CD4-positive, alpha-beta memory T cell (primary cell): ENCODE results near the gene RHOBTB3. TPM values are rescaled to one million over a fixed set of nuclear protein-coding genes. Genes with fewer than 3 reads are reported as not detected.

Source experiments
- CTCF ChIA-PET: fragments of 350-600 bp; sonication (Branson Sonifier 250); formaldehyde crosslinking; loops from one replicate; lab custom pipeline; 2021; ENCODE audit warnings: inconsistent platforms; ENCODE audit not compliant: partially characterized antibody; lab: Charles Lee
- POLR2A ChIA-PET: fragments of 350-600 bp; sonication (Branson Sonifier 250); formaldehyde crosslinking; loops from one replicate; lab custom pipeline; 2021; ENCODE audit not compliant: partially characterized antibody; lab: Charles Lee
- DNase-seq, 5 donors: peaks; one replicate each; pipeline versions ENCODE4 v3.0.0 to v3.0.0-alpha.2; 2020 to 2022; ENCODE audit warnings: mixed read lengths in 1 of 5
- H3K27ac ChIP-seq: one replicate; pipeline ENCODE4 v1.7.0; 2013; ENCODE audit warnings: low read depth, low read length
- H3K27me3 ChIP-seq: 2 replicates; pipeline ENCODE4 v1.7.0; 2013; ENCODE audit warnings: mild to moderate bottlenecking, low read length, moderate library complexity; ENCODE audit not compliant: insufficient read depth
- H3K36me3 ChIP-seq: 2 replicates; pipeline ENCODE4 v1.7.0; 2013; ENCODE audit warnings: mild to moderate bottlenecking, low read length, moderate library complexity; ENCODE audit not compliant: insufficient read depth
- H3K4me1 ChIP-seq: 2 replicates; pipeline ENCODE4 v1.7.0; 2013; ENCODE audit warnings: mild to moderate bottlenecking, low read length, moderate library complexity; ENCODE audit not compliant: insufficient read depth
- H3K4me3 ChIP-seq, 2 donors: one replicate each; pipeline ENCODE4 v1.7.0; 2013; ENCODE audit warnings: low read length in 2 of 2, mild to moderate bottlenecking in 1 of 2
- H3K9me3 ChIP-seq, 2 donors: one replicate each; pipeline ENCODE4 v1.7.0; 2013; ENCODE audit warnings: low read length in 2 of 2, control low read depth in 1 of 2; ENCODE audit not compliant: control insufficient read depth in 1 of 2
- H3K27ac Mint-ChIP-seq, 7 donors: one replicate each; pipeline ENCODE4 v1.8.0; 2020 to 2021; ENCODE audit warnings: mixed read lengths in 7 of 7, mild to moderate bottlenecking in 6 of 7, inconsistent platforms in 3 of 7, moderate library complexity in 3 of 7
- H3K27me3 Mint-ChIP-seq, 2 donors: one replicate each; pipeline ENCODE4 v1.8.0; 2020 to 2021; ENCODE audit warnings: mixed read lengths in 2 of 2
- H3K36me3 Mint-ChIP-seq, 2 donors: one replicate each; pipeline ENCODE4 v1.8.0; 2020 to 2021; ENCODE audit warnings: mixed read lengths in 2 of 2, inconsistent platforms in 1 of 2, mild to moderate bottlenecking in 1 of 2
- H3K4me1 Mint-ChIP-seq, 4 donors: one replicate each; pipeline ENCODE4 v1.8.0; 2020 to 2021; ENCODE audit warnings: mixed read lengths in 4 of 4, mild to moderate bottlenecking in 1 of 4
- H3K4me3 Mint-ChIP-seq, 8 donors: one replicate each; pipeline ENCODE4 v1.8.0; 2020 to 2021; ENCODE audit warnings: mixed read lengths in 8 of 8, mild to moderate bottlenecking in 7 of 8, moderate library complexity in 6 of 8, inconsistent platforms in 3 of 8
- H3K9me3 Mint-ChIP-seq, 8 donors: one replicate each; pipeline ENCODE4 v1.8.0; 2020 to 2021; ENCODE audit warnings: mixed read lengths in 8 of 8, mild to moderate bottlenecking in 5 of 8, inconsistent platforms in 3 of 8, moderate library complexity in 1 of 8
- intact Hi-C: fragments of 100-400 bp; cut with micrococcal nuclease; formaldehyde crosslinking; loops from one replicate; pipeline ENCODE4 v1.15.1; 2023
- polyA plus RNA-seq, 2 donors: library from polyadenylated mRNA; unstranded; fragments of 300-500 nt; fragmentation: Illumina TruSeq; gene quantifications; one replicate each; pipeline ENCODE4 v1.2.3, GENCODE V29; 2021
- total RNA-seq, 2 experiments: library from RNA; stranded (reverse); gene quantifications; one replicate each; pipeline ENCODE4 v1.2.3, GENCODE V29; 2021

RHOBTB3 gene
- total and polyA plus RNA-seq, 4 experiments from 2014 or later, result 0.32 to 1.8 (median 1.1) TPM

- Mint-ChIP-seq H3K27ac (no peak overlapping the region), H3K36me3 (no peaks in the 10 kb centered on the region), H3K27me3 (peaks cover 3 to 5% of the 10 kb centered on the region in 2 donors), H3K9me3 (no peaks in the 10 kb centered on the region), H3K4me3 (no peak overlapping the region), H3K4me1 (peaks cover 0 to 1% (median under 1%) of the 10 kb centered on the region in 4 donors)
- no peaks in the 10 kb centered on the region for H3K4me1 ChIP-seq
- ChIA-PET CTCF (no interaction called here), POLR2A (no interaction called here)
- no peaks in the 10 kb centered on the region for H3K27me3 ChIP-seq
- H3K9me3 ChIP-seq, result no peaks in the 10 kb centered on the region
- intact Hi-C loops, result no loop called here
- H3K4me3 ChIP-seq, result no peak overlapping the region
- no peaks in the 10 kb centered on the region for H3K36me3 ChIP-seq
- DNase-seq, result no peak
- no peak overlapping the region for H3K27ac ChIP-seq
Observed at GRCh38 chr5:95743232-95743631, 12.1 kb downstream of the RHOBTB3 start.

GRCh38 chr5:95743877-95744276, 12.7 kb downstream of the RHOBTB3 start:
- no peak overlapping the region for H3K27ac Mint-ChIP-seq
- peaks cover 0 to 1% (median under 1%) of the 10 kb centered on the region in 4 donors for H3K4me1 Mint-ChIP-seq
- intact Hi-C loops, result no loop called here
- no peaks in the 10 kb centered on the region for H3K36me3 Mint-ChIP-seq
- no peak overlapping the region for H3K27ac ChIP-seq
- peaks cover 2 to 3% of the 10 kb centered on the region in 2 donors for H3K27me3 Mint-ChIP-seq
- CTCF ChIA-PET, result no interaction called here
- H3K4me1 ChIP-seq, result no peaks in the 10 kb centered on the region
- POLR2A ChIA-PET, result no interaction called here
- DNase-seq, result no peak
- no peaks in the 10 kb centered on the region for H3K9me3 ChIP-seq
- H3K9me3 Mint-ChIP-seq, result no peaks in the 10 kb centered on the region
- H3K36me3 ChIP-seq, result no peaks in the 10 kb centered on the region
- H3K27me3 ChIP-seq, result no peaks in the 10 kb centered on the region
- no peak overlapping the region for H3K4me3 ChIP-seq
- no peak overlapping the region for H3K4me3 Mint-ChIP-seq

GRCh38 chr5:95746194-95746593, 15.1 kb downstream of the RHOBTB3 start:
- no peaks in the 10 kb centered on the region for H3K9me3 Mint-ChIP-seq

GRCh38 chr5:95746722-95747679, 15.9 kb downstream of the RHOBTB3 start:
- H3K27ac Mint-ChIP-seq, result peak overlapping the region in 1 of 7 donors; percentile 54
- H3K9me3 Mint-ChIP-seq, result no peaks in the 10 kb centered on the region
- peaks cover 0 to 1% (median under 1%) of the 10 kb centered on the region in 4 donors for H3K4me1 Mint-ChIP-seq
- ChIA-PET CTCF (interaction anchor here (2.8 kb wide), 1 partner anchor 34 kb away, joined by 6 read pairs; no protein-coding TSS in a partner anchor), POLR2A (no interaction called here)
- Histone ChIP-seq H3K27me3 (no peaks in the 10 kb centered on the region), H3K9me3 (no peaks in the 10 kb centered on the region), H3K4me3 (no peak overlapping the region), H3K4me1 (no peaks in the 10 kb centered on the region), H3K36me3 (no peaks in the 10 kb centered on the region), H3K27ac (no peak overlapping the region)
- H3K36me3 Mint-ChIP-seq, result no peaks in the 10 kb centered on the region
- H3K4me3 Mint-ChIP-seq, result no peak overlapping the region
- peaks cover 0 to 2% of the 10 kb centered on the region in 2 donors for H3K27me3 Mint-ChIP-seq
- intact Hi-C loops, result no loop called here
- DNase-seq, result no peak

More at GRCh38 chr5:95746194-95746593, 15.1 kb downstream of the RHOBTB3 start:
- H3K4me3 Mint-ChIP-seq, result no peak overlapping the region
- Histone ChIP-seq H3K36me3 (no peaks in the 10 kb centered on the region), H3K27me3 (no peaks in the 10 kb centered on the region), H3K4me3 (no peak overlapping the region), H3K9me3 (no peaks in the 10 kb centered on the region), H3K27ac (no peak overlapping the region), H3K4me1 (no peaks in the 10 kb centered on the region)
- no peaks in the 10 kb centered on the region for H3K36me3 Mint-ChIP-seq
- ChIA-PET CTCF (interaction anchor here (2.8 kb wide), 1 partner anchor 35 kb away, joined by 6 read pairs; no protein-coding TSS in a partner anchor), POLR2A (interaction anchor here (1.4 kb wide), 1 partner anchor 12 kb away, joined by 3 read pairs; no protein-coding TSS in a partner anchor)
- H3K27me3 Mint-ChIP-seq, result peaks cover 0 to 2% of the 10 kb centered on the region in 2 donors
- intact Hi-C loops, result no loop called here
- peaks cover 0 to 1% (median under 1%) of the 10 kb centered on the region in 4 donors for H3K4me1 Mint-ChIP-seq
- no peak overlapping the region for H3K27ac Mint-ChIP-seq
- no peak for DNase-seq

GRCh38 chr5:95748133-95748532, 17.0 kb downstream of the RHOBTB3 start:
- Mint-ChIP-seq H3K27ac (no peak overlapping the region), H3K9me3 (no peaks in the 10 kb centered on the region), H3K36me3 (no peaks in the 10 kb centered on the region), H3K27me3 (peaks cover 0 to 2% of the 10 kb centered on the region in 2 donors), H3K4me1 (peaks cover 0 to 1% (median under 1%) of the 10 kb centered on the region in 4 donors), H3K4me3 (no peak overlapping the region)
- no peak overlapping the region for H3K27ac ChIP-seq
- no peak overlapping the region for H3K4me3 ChIP-seq
- H3K27me3 ChIP-seq, result no peaks in the 10 kb centered on the region
- intact Hi-C loops, result no loop called here
- no peak for DNase-seq
- H3K4me1 ChIP-seq, result no peaks in the 10 kb centered on the region
- no peaks in the 10 kb centered on the region for H3K36me3 ChIP-seq
- POLR2A ChIA-PET, result no interaction called here
- CTCF ChIA-PET, result no interaction called here
- H3K9me3 ChIP-seq, result no peaks in the 10 kb centered on the region

- DNase-seq, result no peak
- no peaks in the 10 kb centered on the region for H3K9me3 Mint-ChIP-seq
- ChIA-PET CTCF (no interaction called here), POLR2A (no interaction called here)
- no peaks in the 10 kb centered on the region for H3K36me3 Mint-ChIP-seq
- H3K4me1 Mint-ChIP-seq, result peaks cover 0 to 12% (median 3%) of the 10 kb centered on the region in 4 donors
- no peaks in the 10 kb centered on the region for H3K36me3 ChIP-seq
- H3K4me1 ChIP-seq, result peaks cover 1% of the 10 kb centered on the region
- no peaks in the 10 kb centered on the region for H3K27me3 ChIP-seq
- H3K27me3 Mint-ChIP-seq, result no peaks in the 10 kb centered on the region
- intact Hi-C loops, result no loop called here
- H3K4me3 ChIP-seq, result no peak overlapping the region
- H3K27ac Mint-ChIP-seq, result peak overlapping the region in 1 of 7 donors; percentile 19
- H3K27ac ChIP-seq, result no peak overlapping the region
- H3K9me3 ChIP-seq, result no peaks in the 10 kb centered on the region
- no peak overlapping the region for H3K4me3 Mint-ChIP-seq
Observed at GRCh38 chr5:95754545-95754944, 23.4 kb downstream of the RHOBTB3 start.

- Histone ChIP-seq H3K4me3 (no peak overlapping the region), H3K27ac (no peak overlapping the region), H3K27me3 (no peaks in the 10 kb centered on the region), H3K9me3 (no peaks in the 10 kb centered on the region), H3K36me3 (no peaks in the 10 kb centered on the region), H3K4me1 (peaks cover 27% of the 10 kb centered on the region)
- intact Hi-C loops, result no loop called here
- Mint-ChIP-seq H3K4me3 (peak overlapping the region in 1 of 8 donors; percentile 13), H3K4me1 (peaks cover 17 to 33% (median 27%) of the 10 kb centered on the region in 4 donors), H3K27me3 (no peaks in the 10 kb centered on the region), H3K27ac (no peak overlapping the region), H3K9me3 (no peaks in the 10 kb centered on the region), H3K36me3 (peaks cover 0 to 3% of the 10 kb centered on the region in 2 donors)
- CTCF ChIA-PET, result interaction anchor here (1.4 to 1.7 kb wide), 3 partner anchors 22 to 95 kb away, joined by 3 to 6 read pairs (median 5); no protein-coding TSS in a partner anchor
- POLR2A ChIA-PET, result no interaction called here
- no peak for DNase-seq
Observed at GRCh38 chr5:95759005-95759404, 27.9 kb downstream of the RHOBTB3 start.
